ENCODE measurements around the gene PCDH9. TPM values are rescaled to one million over a fixed set of nuclear protein-coding genes. Genes with fewer than 3 reads are reported as not detected.

Gene PCDH9
- total and polyA plus RNA-seq, 2 of the 13 experiments (the other 11 are each of a cell fraction or from before 2014, with no cell fraction given), result 0.09 TPM; not detected in 1

DNA sequence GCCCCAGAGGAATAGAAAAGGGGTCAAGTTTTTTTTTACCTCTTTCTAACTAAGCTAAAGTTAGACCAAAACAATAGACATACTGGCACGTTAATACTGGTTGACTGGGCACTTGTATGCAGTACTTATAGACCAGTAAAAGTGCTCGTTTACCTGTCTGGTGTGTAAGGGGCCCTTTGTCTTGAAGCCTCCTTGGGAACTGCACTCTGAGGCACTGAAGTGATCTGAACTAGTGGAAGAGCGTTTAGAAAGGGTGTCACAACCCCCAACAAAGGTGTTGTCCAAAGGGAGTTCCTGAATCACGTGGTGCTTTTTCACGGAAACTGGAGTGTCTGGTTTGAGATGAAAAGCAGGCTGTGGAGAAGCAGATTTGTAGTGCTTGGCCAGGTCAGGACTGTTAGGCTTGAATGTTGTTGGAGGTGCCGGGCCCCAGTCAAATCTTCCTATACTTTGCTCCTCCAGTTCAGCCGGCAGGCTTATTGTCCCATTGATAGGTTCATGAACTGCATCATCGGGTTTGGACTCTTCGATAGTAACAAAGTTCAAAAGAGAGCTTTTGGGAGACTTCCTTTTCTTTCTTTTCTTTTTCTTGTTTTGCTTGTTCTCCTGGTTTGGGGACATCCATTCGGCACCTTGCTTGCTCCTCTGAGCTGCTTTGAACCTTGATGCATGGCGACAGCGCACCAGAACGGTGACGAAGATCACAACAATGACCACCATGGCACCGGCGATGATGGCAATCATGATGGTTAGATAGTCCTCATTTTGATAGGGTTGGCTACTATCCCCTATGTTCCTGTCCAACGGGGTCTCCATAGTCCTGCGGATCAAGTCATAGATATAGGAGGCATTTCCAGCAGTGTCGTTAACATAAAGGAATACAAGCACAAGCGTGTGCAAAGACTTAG, 4.6 kb downstream of the PCDH9 start:
- H3K4me2 ChIP-seq (ENCODE audit: low read depth, low read length), result no peak overlapping the region
- no peak overlapping the region for H3K27ac ChIP-seq (ENCODE audit: extremely low read length, insufficient read depth, low read length)
- no peak overlapping the region for H3K4me3 ChIP-seq (replicated peaks in 1 of 3; ENCODE audit: insufficient read depth in 1 of 3, low read depth in 2 of 3, low read length in 3 of 3)
- ATAC-seq, result no peak
- no peak for TF ChIP-seq ZNF18 (CRISPR knock-in tag; IDR thresholded peaks at IDR 0.05; ENCODE audit: insufficient replicate concordance)
- no peak for TF ChIP-seq ETV6 (CRISPR knock-in tag; conservative IDR thresholded peaks at IDR 0.05)
- TF ChIP-seq, protein P1, sequence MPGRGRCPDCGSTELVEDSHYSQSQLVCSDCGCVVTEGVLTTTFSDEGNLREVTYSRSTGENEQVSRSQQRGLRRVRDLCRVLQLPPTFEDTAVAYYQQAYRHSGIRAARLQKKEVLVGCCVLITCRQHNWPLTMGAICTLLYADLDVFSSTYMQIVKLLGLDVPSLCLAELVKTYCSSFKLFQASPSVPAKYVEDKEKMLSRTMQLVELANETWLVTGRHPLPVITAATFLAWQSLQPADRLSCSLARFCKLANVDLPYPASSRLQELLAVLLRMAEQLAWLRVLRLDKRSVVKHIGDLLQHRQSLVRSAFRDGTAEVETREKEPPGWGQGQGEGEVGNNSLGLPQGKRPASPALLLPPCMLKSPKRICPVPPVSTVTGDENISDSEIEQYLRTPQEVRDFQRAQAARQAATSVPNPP (CRISPR knock-in tag; IDR thresholded peaks at IDR 0.05), result no peak
- no peak for TF ChIP-seq HNRNPLL (IDR thresholded peaks at IDR 0.05; ENCODE audit: low read depth, low read length, poor library complexity, severe bottlenecking)
- no peaks in the 10 kb centered on the region for H3K79me2 ChIP-seq (ENCODE audit: insufficient read depth, low read length)
- no peaks in the 10 kb centered on the region for H4K20me1 ChIP-seq (ENCODE audit: insufficient read depth, low read length)
- DNase-seq (ENCODE audit: low spot score), result no peak
- in situ Hi-C loops (cut with HindIII; ENCODE audit: extremely low pct_ligation_motif_present, low pct_unique_long_range_greater_than_20kb) (loop anchor here (25.0 kb wide), 2 partner anchors 1313 to 1588 kb away; no protein-coding TSS in a partner anchor), intact Hi-C loops (cut with micrococcal nuclease; ENCODE audit: unreplicated experiment) (no loop called here)
- no TSS peak for BruUV-seq (replicated peaks)
- H3K27me3 ChIP-seq (ENCODE audit: control insufficient read depth in 1 of 2, insufficient read depth in 2 of 2, low read length in 2 of 2), result peaks cover 1 to 35% of the 10 kb centered on the region in 2 experiments; a peak in 4 of 5 replicates
- 35% methylated on average over 20 of the region's 20 CpGs for WGBS (ENCODE audit: low lambda C conversion rate)
- FAIRE-seq, result no peak
- ChIA-PET CTCF (ENCODE audit: low intra/inter-chr PET ratio, low total read pairs) (no interaction called here), POLR2A (no interaction called here)
- H2AFZ ChIP-seq (ENCODE audit: low read length), result no peak overlapping the region
- no peak overlapping the region for H3K9ac ChIP-seq (ENCODE audit: insufficient read depth, low read depth, low read length)
- H3K9me3 ChIP-seq (ENCODE audit: low read length), result no peaks in the 10 kb centered on the region
- H3K36me3 ChIP-seq (replicated peaks in 1 of 2; ENCODE audit: control insufficient read depth in 1 of 2, insufficient read depth in 2 of 2, low read length in 2 of 2), result no peaks in the 10 kb centered on the region
- peaks cover 8% of the 10 kb centered on the region for H3K4me1 ChIP-seq (ENCODE audit: insufficient read depth, low read length)
